HFF-Myc (cell line): ENCODE measurements around the gene RPL12.

Experiments
- DNase-seq: peaks from one replicate; pipeline ENCODE4 v3.0.0-alpha.2; 2011; ENCODE audit warnings: low read depth; ENCODE audit errors: extremely low read depth
- H3K4me3 ChIP-seq: replicated peaks from 2 replicates; pipeline ENCODE4 v1.5.1; 2011; ENCODE audit warnings: low read depth, mild to moderate bottlenecking, control low read depth, low read length
- TF ChIP-seq, protein P1 (sequence below): IDR thresholded peaks from 2 replicates; pipeline ENCODE4 v1.5.1; 2012; ENCODE audit warnings: mild to moderate bottlenecking, low read depth, low read length, control low read depth; ENCODE audit errors: missing control alignments

The RPL12 gene

DNA sequence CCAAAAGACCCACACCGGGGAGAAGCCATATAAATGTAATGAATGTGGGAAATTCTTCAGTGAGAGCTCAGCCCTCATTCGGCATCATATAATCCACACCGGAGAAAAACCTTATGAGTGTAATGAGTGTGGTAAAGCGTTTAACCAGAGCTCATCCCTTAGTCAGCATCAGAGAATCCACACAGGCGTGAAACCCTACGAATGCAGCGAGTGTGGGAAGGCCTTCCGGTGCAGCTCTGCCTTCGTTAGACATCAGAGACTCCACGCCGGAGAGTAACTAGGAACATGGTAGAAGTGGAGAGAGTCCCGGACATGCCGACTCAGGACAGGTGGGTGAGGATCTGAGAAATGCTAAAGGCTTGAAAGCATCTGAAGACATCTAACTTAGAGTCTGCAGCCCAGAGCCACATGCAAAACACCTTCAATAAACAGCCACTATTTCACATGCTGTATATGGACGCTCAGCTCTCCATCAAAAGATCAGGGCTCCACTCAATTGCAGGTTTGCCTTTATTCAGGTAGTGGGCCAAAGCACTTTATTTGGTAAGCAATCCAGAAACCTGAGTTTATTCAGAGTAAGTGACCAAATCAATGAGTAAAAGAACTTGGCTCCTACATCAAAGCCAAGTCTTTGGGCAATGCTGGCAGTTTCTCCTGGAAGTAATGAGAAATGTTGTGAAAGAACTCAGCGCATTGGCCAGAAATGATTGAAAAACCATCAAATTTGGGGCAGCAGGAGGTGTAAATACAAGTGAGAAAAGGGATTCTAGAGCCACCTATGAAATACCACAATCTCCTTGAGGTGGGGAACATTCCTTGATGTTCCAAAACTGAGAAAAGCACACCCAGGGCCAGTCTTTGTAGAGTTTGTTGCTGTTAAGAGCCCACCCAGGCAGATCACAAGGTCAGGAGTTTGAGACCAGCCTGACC lies 6.0 kb downstream of the RPL12 start:
- TF ChIP-seq, protein P1, sequence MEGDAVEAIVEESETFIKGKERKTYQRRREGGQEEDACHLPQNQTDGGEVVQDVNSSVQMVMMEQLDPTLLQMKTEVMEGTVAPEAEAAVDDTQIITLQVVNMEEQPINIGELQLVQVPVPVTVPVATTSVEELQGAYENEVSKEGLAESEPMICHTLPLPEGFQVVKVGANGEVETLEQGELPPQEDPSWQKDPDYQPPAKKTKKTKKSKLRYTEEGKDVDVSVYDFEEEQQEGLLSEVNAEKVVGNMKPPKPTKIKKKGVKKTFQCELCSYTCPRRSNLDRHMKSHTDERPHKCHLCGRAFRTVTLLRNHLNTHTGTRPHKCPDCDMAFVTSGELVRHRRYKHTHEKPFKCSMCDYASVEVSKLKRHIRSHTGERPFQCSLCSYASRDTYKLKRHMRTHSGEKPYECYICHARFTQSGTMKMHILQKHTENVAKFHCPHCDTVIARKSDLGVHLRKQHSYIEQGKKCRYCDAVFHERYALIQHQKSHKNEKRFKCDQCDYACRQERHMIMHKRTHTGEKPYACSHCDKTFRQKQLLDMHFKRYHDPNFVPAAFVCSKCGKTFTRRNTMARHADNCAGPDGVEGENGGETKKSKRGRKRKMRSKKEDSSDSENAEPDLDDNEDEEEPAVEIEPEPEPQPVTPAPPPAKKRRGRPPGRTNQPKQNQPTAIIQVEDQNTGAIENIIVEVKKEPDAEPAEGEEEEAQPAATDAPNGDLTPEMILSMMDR = no peak
- H3K4me3 ChIP-seq = no peak overlapping the region
- no peak for DNase-seq

DNA sequence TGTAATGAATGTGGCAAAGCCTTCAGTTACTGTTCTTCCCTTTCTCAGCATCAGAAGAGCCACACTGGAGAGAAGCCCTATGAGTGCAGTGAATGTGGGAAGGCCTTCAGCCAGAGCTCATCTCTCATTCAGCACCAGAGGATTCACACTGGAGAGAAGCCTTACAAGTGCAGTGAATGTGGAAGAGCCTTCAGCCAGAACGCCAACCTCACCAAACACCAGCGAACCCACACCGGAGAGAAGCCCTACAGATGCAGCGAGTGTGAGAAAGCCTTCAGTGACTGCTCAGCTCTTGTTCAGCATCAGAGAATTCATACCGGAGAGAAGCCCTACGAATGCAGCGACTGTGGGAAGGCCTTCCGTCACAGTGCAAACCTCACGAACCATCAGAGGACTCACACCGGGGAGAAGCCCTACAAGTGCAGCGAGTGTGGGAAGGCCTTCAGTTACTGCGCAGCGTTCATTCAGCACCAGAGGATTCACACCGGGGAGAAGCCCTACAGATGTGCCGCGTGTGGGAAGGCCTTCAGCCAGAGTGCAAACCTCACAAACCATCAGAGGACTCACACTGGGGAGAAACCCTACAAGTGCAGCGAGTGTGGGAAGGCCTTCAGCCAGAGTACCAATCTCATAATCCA lies 6.8 kb downstream of the RPL12 start:
- no peak for DNase-seq
- no peak overlapping the region for H3K4me3 ChIP-seq
- TF ChIP-seq, protein P1 = no peak

DNA sequence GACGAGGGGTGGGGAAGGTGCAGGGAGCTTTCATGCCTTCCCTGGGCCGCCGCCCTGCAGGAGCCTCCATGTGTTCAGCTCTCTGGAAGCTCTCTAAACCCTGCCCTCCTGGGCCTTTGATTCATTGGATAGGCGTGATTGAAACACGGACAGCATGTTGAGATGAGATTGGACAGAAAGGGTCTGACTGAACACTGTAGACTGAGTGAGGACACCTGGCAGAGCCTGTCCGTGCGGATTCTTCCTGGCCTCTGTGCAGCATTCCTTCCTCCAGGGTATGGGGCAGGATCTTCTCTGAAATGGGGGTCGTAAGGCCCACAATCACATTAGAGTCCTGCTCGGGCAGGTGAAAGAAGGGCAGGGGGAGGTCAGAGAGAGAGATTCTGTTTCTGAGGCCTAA lies 12.8 kb downstream of the RPL12 start:
- H3K4me3 ChIP-seq = no peak overlapping the region
- DNase-seq = no peak
- TF ChIP-seq, protein P1 = no peak

DNA sequence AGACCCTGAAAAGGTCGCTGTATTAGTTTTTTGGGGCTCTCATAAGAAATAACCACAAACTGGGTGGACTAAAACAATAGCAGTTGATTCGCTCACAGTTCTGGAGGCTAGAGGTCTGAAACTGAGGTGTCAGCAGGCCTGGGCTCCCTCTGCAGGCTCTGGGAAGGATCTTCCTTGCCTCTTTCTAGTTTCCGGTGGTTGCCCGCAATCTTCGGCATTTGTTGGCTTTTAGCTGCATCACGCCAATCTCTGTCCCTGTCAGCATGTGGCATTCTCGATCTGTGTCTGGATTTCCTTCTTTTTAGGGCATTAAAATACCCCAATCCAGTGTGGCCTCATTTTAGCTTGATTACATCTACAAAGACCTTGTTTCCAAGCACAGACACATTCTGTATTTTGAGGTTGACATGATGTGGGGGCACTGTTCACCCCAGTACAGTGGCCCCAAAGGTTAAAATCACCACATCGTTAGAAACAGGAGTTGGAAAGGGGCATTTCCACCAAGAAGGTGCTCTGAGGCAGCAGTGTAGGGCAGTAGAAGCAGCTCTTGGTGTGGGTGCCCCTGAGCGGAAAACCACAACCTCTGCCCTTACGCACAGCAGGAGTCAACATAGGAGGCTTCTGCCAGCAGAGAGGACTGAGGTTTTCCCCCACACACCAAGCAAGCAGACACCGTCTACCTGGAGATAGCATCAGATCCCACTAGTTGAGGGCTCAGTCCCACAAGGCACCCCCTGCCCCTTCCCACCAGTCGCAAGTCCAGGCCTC lies 13.5 kb downstream of the RPL12 start:
- TF ChIP-seq, protein P1 = no peak
- no peak for DNase-seq
- H3K4me3 ChIP-seq = no peak overlapping the region

DNA sequence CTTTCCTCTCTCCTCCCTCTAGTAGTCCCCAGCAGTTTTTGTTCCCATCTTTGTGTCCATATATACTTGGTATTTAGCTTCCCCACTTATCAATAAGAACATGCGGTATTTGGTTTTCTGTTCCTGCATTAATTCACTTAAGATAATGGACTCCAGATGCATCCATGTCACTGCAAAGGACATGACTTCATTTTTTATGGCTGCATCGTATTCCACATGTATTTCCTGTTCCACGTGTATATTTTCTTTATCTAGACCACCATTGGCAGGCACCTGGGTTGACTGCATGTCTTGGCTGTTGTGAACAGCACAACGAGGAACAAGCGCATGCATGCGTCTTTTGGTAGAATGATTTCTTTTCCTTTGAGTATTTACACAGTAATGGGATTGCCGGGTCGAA lies 20.8 kb downstream of the RPL12 start:
- DNase-seq = no peak
- no peak overlapping the region for H3K4me3 ChIP-seq
- TF ChIP-seq, protein P1 = no peak

DNA sequence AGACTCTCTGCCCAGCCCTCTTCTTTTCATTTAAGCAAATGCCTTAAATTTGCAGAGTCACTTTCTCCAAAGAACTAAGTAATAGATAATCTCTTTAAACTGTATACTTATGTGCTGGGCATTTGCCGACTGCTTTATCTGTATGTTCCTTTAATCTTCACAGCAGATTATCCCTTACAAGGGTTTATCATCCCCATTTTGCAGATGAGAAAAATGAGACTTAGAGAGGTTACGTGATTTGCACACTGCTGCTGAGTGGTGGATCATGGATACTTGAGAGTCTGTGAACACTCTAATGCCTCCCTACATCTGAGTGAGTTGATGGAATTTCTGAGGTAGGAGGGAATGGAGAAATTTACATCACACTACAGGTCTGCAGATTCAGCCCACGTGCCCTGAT lies 22.9 kb downstream of the RPL12 start:
- TF ChIP-seq, protein P1 = no peak
- no peak for DNase-seq
- H3K4me3 ChIP-seq = no peak overlapping the region
